Measurements from ENCODE around the gene ACTN2.

The ACTN2 gene

GRCh38 chr1:236692128-236692527, 5.8 kb downstream of the ACTN2 start:
- no peak overlapping the region for H3K27ac ChIP-seq
- TF ChIP-seq CTCF (conservative IDR thresholded peaks at IDR 0.05) (no peak), ZFX (IDR thresholded peaks at IDR 0.05) (no peak)

GRCh38 chr1:236692742-236693141, 6.4 kb downstream of the ACTN2 start:
- H3K27ac ChIP-seq = no peak overlapping the region
- TF ChIP-seq ZFX (IDR thresholded peaks at IDR 0.05) (no peak), CTCF (conservative IDR thresholded peaks at IDR 0.05) (no peak)

GRCh38 chr1:236699366-236699765, 13.1 kb downstream of the ACTN2 start:
- no peak for TF ChIP-seq ZFX (IDR thresholded peaks at IDR 0.05)
- TF ChIP-seq CTCF (conservative IDR thresholded peaks at IDR 0.05) = no peak

GRCh38 chr1:236700903-236701302, 14.6 kb downstream of the ACTN2 start:
- TF ChIP-seq ZFX (IDR thresholded peaks at IDR 0.05) (no peak), CTCF (conservative IDR thresholded peaks at IDR 0.05) (no peak)
- no peak overlapping the region for H3K27ac ChIP-seq

More at GRCh38 chr1:236699366-236699765, 13.1 kb downstream of the ACTN2 start:
- no peak overlapping the region for H3K27ac ChIP-seq

GRCh38 chr1:236701782-236702181, 15.5 kb downstream of the ACTN2 start:
- H3K27ac ChIP-seq = no peak overlapping the region
- TF ChIP-seq ZFX (IDR thresholded peaks at IDR 0.05) (no peak), CTCF (conservative IDR thresholded peaks at IDR 0.05) (no peak)

GRCh38 chr1:236702791-236703394, 16.6 kb downstream of the ACTN2 start:
- no peak for TF ChIP-seq CTCF (conservative IDR thresholded peaks at IDR 0.05)
- TF ChIP-seq ZFX (IDR thresholded peaks at IDR 0.05) = no peak

GRCh38 chr1:236705771-236706170, 19.5 kb downstream of the ACTN2 start:
- H3K27ac ChIP-seq = no peak overlapping the region
- TF ChIP-seq CTCF (conservative IDR thresholded peaks at IDR 0.05) = no peak
- no peak for TF ChIP-seq ZFX (IDR thresholded peaks at IDR 0.05)

More at GRCh38 chr1:236702791-236703394, 16.6 kb downstream of the ACTN2 start:
- H3K27ac ChIP-seq = no peak overlapping the region

Data from C4-2B (cell line).